Duodenal mucosa (tissue), 2 donors: ENCODE results near the gene SLC22A12.
"Not testable (repeated sequence)": the region's sequence is repeated elsewhere in the genome, so short reads cannot be mapped to it uniquely, and the experiment has no call there.

Experiments
- H3K27ac ChIP-seq: one replicate; pipeline ENCODE4 v1.7.0; 2013; ENCODE audit warnings: low read depth, low read length
- H3K27me3 ChIP-seq, 2 donors: one replicate each; pipeline ENCODE4 v1.7.0; 2013; ENCODE audit warnings: low read length in 2 of 2, control low read depth in 1 of 2; ENCODE audit not compliant: insufficient read depth in 2 of 2, control insufficient read depth in 1 of 2
- H3K36me3 ChIP-seq, 2 donors: one replicate each; pipeline ENCODE4 v1.7.0; 2013; ENCODE audit warnings: low read length in 2 of 2, control low read depth in 1 of 2; ENCODE audit not compliant: insufficient read depth in 2 of 2, control insufficient read depth in 1 of 2
- H3K4me1 ChIP-seq, 2 donors: one replicate each; pipeline ENCODE4 v1.7.0; 2013; ENCODE audit warnings: low read length in 2 of 2, control low read depth in 1 of 2; ENCODE audit not compliant: insufficient read depth in 2 of 2, control insufficient read depth in 1 of 2
- H3K4me3 ChIP-seq, 2 donors: one replicate each; pipeline ENCODE4 v1.7.0; 2013; ENCODE audit warnings: low read length in 2 of 2, low read depth in 1 of 2
- H3K9ac ChIP-seq, 2 donors: one replicate each; pipeline ENCODE4 v1.7.0; 2013; ENCODE audit warnings: low read length in 2 of 2, low read depth in 1 of 2
- H3K9me3 ChIP-seq, 2 donors: one replicate each; pipeline ENCODE4 v1.7.0; 2013; ENCODE audit warnings: low read length in 2 of 2, control low read depth in 1 of 2; ENCODE audit not compliant: control insufficient read depth in 1 of 2

Gene SLC22A12

DNA sequence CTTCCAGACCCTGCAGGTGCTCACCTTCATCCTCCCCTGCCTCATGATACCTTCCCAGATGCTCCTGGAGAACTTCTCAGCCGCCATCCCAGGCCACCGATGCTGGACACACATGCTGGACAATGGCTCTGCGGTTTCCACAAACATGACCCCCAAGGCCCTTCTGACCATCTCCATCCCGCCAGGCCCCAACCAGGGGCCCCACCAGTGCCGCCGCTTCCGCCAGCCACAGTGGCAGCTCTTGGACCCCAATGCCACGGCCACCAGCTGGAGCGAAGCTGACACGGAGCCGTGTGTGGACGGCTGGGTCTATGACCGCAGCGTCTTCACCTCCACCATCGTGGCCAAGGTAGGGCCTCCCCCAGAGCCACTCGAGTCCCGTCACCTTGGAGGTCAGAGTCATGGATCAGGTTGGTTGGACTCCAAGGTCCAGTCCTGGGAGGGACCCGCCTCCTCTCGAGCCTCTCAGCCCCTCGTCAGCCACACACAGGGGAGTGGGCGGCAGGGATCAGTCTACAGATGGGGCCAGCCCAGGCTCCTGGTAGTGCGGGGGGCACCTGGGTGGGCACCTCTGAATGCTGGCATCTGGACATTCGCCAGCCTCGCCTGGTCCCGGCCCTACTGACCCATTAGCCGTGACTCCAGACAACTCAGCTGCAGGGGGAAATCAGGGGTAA, 34.8 kb upstream of the SLC22A12 start:
- Histone ChIP-seq H3K9me3 (no peaks in the 10 kb centered on the region), H3K27me3 (no peaks in the 10 kb centered on the region), H3K9ac (no peak overlapping the region), H3K27ac (peak overlapping the region; percentile 17), H3K4me1 (peaks cover 0 to 12% of the 10 kb centered on the region in 2 donors), H3K4me3 (no peak overlapping the region), H3K36me3 (no peaks in the 10 kb centered on the region)

DNA sequence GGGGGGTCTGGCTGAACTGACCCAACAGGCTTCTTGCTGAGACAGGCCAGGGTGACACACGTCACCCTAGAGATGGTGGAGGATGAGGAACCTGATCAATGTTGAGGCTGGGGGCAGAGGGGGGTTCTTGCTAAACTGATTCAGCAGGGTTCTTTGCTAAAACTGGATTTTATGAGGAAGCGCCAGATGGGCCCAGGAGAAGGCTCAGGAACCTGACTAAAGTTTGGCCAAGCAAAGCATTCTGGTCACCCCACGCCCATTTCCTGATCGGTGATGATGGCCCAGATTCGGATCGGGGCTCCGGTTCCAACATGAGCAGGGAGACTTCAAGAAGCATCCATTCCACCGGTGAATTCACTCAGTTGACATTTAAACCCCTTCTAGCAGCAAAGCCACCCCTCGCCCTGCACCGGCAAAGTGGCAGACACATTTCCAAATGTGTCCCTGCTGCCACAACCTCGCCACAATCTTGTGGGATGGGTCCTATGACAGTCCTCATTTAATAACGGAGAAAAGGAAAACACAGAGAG, 34.2 kb upstream of the SLC22A12 start:
- H3K4me1 ChIP-seq: peaks cover 0 to 12% of the 10 kb centered on the region in 2 donors
- no peak overlapping the region for H3K4me3 ChIP-seq
- no peaks in the 10 kb centered on the region for H3K27me3 ChIP-seq
- H3K9ac ChIP-seq: no peak overlapping the region
- H3K27ac ChIP-seq: no peak overlapping the region
- H3K9me3 ChIP-seq: no peaks in the 10 kb centered on the region
- no peaks in the 10 kb centered on the region for H3K36me3 ChIP-seq

DNA sequence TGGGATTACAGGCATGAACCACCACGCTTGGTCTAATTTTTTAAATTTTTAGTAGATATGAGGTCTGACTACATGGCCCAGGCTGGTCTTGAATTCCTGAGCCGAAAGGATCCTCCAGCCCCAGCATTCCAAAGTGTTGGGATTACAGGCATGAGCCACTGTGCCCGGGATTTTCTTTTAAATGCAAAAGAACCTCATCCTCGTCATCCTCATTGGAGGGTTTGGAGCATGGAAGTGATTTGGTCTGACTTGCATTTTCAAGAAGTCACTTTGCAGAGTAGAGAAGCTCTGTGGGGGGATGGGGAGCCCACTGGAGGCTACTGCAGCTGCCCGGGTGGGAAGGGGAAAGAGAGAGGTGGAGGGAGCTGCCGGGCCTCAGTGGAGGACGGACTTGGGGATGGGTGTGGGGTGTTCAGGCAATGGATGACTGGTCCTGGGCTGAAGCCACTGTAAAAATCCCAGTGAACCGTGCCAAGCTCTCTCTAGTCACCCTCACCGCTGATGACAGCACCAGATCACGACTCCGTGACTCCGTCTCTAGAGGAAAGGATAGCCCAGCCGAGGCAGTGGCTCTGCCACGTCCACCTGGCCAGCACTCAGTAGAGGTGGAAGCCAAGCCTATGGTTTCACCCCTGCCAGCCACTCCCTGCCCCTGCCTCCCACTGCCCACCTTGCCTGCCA, 32.8 kb upstream of the SLC22A12 start:
- H3K4me3 ChIP-seq: no peak overlapping the region
- H3K27ac ChIP-seq: no peak overlapping the region
- H3K36me3 ChIP-seq: no peaks in the 10 kb centered on the region
- no peak overlapping the region for H3K9ac ChIP-seq
- peaks cover 0 to 12% of the 10 kb centered on the region in 2 donors for H3K4me1 ChIP-seq
- H3K9me3 ChIP-seq: no peaks in the 10 kb centered on the region
- no peaks in the 10 kb centered on the region for H3K27me3 ChIP-seq

DNA sequence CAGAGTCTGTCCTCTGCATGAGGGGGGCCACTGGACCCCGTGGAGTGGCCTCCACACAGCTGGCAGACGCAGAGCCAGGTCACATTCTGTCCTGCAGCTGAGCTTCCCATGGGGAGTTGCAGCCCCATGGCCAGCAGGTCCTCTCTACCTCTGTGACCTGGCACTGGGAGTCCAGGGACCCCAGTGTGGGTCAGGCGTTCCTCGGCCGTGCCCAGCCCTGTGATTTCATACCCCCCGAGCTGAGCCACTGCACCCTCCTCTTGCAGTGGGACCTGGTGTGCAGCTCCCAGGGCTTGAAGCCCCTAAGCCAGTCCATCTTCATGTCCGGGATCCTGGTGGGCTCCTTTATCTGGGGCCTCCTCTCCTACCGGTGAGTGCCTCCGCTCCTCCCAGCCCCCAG, 32.2 kb upstream of the SLC22A12 start:
- H3K9me3 ChIP-seq: no peaks in the 10 kb centered on the region
- no peak overlapping the region for H3K27ac ChIP-seq
- H3K9ac ChIP-seq: no peak overlapping the region
- H3K36me3 ChIP-seq: no peaks in the 10 kb centered on the region
- H3K4me3 ChIP-seq: no peak overlapping the region
- H3K4me1 ChIP-seq: peaks cover 0 to 9% of the 10 kb centered on the region in 2 donors
- no peaks in the 10 kb centered on the region for H3K27me3 ChIP-seq

DNA sequence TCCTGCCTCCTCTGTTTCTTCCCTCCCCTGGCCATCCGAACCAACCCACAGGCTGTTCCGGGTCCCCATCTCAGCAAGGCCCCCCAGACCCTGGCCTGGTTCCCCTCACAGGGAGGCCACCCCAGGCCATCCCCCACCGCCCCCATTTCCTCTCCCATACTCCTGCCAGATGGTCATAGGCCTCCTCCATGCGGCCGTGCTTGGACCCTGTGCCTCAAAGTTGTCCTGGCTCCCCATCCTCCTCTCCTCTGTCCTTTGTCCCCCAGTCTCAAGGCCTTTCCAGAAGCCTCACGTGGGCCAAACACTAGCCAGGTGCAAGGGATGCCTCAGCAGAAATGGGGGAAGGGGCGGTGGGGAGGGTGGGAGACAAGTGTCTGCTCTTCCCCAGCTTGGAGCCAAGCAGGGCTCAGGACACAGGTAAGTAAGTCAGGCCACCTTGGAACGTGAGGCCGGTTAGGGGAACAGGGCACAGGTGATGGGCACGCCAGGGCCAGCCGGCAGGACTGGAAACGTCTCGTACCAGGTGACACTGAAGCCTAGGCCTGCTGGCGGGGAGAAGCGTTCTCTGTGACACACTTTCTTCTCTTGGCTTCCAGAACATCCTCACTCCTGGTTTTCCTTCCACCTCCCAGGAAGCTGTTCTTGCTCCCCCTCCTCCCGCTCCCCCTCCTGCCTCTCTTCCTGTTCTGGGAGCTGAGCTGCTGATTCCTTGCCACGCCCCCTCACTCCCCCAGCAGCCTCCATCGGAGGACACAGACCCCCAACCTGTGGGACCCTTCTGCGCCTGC, 31.5 kb upstream of the SLC22A12 start:
- H3K27me3 ChIP-seq: no peaks in the 10 kb centered on the region
- no peaks in the 10 kb centered on the region for H3K9me3 ChIP-seq
- no peak overlapping the region for H3K4me3 ChIP-seq

DNA sequence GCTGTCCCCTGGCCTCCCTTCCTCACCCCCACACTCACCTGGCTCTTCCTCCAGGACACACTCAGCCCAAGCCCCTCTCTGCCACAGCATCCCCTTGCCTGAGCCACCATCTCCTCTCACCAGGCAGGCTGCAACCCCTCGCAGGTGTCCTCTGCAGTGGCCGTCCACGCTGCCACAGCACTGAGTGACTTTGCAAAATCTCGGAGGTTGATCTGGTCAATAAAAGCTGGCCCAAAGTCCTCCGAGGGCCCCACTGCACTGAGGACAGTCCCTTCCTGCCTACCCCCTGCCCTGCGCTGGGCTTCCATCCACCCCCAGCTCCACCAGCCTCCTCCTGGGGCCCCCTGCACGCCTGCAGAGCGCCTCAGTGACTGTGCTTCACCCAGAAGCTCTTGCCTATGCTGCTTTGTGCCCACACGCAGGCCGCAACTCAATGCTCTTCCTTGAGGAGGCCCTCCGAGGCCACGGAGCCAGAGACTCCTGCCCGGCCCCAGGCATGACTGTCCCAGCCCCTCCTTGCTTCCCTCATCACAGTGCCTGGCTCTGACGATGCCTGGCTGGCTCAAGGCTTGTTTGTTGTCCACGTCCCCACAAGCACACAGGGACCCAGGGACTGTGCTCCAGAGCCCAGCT, 30.8 kb upstream of the SLC22A12 start:
- Histone ChIP-seq H3K9ac (no peak overlapping the region), H3K9me3 (no peaks in the 10 kb centered on the region), H3K27me3 (no peaks in the 10 kb centered on the region), H3K4me1 (peaks cover 0 to 1% of the 10 kb centered on the region in 2 donors), H3K4me3 (no peak overlapping the region), H3K36me3 (no peaks in the 10 kb centered on the region), H3K27ac (no peak overlapping the region)

More for the DNA sequence above, 31.5 kb upstream of the SLC22A12 start:
- Histone ChIP-seq H3K36me3 (no peaks in the 10 kb centered on the region), H3K4me1 (peaks cover 0 to 6% of the 10 kb centered on the region in 2 donors), H3K27ac (no peak overlapping the region), H3K9ac (no peak overlapping the region)

DNA sequence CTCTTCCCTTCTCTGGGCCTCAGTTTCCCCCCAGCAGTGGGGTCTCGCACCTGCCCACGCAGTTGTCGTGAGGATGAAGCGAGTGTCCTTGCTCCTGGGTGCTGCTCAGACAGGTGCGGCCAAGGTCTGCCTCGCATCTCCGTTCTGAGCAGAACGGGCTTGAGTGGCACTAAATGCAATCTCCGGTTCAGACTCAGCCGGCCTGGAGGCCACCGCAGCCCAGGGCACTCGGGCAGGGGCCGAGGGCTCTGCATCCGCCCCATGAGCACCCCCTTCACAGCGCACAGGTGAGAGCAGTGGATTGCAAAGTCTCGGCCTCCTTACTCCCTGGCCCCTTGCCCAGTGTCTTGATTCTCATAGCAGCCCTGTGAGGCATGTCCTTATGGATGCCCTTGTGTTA, 30.1 kb upstream of the SLC22A12 start:
- Histone ChIP-seq H3K27ac (no peak overlapping the region), H3K4me3 (no peak overlapping the region), H3K27me3 (no peaks in the 10 kb centered on the region), H3K4me1 (no peaks in the 10 kb centered on the region), H3K9ac (no peak overlapping the region), H3K9me3 (no peaks in the 10 kb centered on the region), H3K36me3 (no peaks in the 10 kb centered on the region)

DNA sequence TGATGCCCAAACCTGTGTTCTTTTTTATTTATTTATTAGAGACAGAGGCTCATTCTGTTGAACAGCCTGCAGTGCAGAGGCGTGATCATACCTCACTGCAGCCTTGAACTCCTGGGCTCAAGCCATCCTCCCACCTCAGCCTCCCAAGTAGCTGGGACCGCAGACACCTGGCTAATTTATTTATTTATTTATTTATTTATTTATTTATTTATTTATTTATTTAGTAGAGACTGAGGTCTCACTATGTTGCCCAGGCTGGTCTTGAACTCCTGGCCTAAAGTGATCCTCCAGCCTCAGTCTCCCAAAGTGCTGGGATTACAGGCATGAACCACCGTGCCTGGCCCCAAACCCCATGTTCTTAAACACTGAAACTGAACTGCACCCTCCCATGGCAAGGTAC, 29.6 kb upstream of the SLC22A12 start:
- not testable (repeated sequence) for H3K9me3 ChIP-seq, H3K9ac ChIP-seq, H3K36me3 ChIP-seq, H3K4me1 ChIP-seq, H3K4me3 ChIP-seq, H3K27me3 ChIP-seq, H3K27ac ChIP-seq

DNA sequence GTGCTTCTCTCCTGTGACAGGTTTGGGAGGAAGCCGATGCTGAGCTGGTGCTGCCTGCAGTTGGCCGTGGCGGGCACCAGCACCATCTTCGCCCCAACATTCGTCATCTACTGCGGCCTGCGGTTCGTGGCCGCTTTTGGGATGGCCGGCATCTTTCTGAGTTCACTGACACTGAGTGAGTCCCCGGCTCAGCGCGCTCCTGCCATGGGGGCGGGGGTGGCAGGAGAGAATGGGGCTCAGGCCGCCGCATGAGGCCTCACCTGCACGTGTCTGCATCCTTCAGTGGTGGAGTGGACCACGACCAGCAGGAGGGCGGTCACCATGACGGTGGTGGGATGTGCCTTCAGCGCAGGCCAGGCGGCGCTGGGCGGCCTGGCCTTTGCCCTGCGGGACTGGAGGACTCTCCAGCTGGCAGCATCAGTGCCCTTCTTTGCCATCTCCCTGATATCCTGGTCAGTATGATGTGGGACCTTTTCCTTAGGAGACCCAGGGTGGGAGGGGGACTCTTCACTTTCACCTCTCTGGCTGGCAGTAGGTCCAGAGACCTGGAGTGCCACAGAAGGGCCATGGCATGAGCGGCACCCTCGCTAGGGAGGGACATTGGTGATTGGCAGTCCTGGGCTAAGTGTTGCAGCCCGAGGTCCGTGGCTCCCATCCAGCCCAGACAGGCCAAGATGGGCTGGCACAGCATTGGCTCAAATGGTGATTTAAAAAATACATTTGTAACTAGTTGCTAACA, 28.9 kb upstream of the SLC22A12 start:
- Histone ChIP-seq H3K9ac (no peak overlapping the region), H3K4me3 (no peak overlapping the region), H3K9me3 (no peaks in the 10 kb centered on the region), H3K27me3 (no peaks in the 10 kb centered on the region), H3K36me3 (no peaks in the 10 kb centered on the region), H3K4me1 (no peaks in the 10 kb centered on the region), H3K27ac (no peak overlapping the region)
